CD4-positive, alpha-beta T cell treated with Interleukin-15 for 4 hours (primary cell): ENCODE data around the gene HMGB2.
A peak's percentile ranks its signal among the peaks of the same experiment; 100 is the strongest.

Source experiments
- DNase-seq: peaks from one replicate; pipeline ENCODE4 v3.0.0-alpha.2; 2020; ENCODE audit warnings: low spot score

Gene HMGB2

GRCh38 chr4:173334891-173335752 lies 964 bp upstream of the HMGB2 start:
- DNase-seq = peak; percentile 26

GRCh38 chr4:173333658-173334084 lies 487 bp downstream of the HMGB2 start:
- DNase-seq = peak; percentile 28

- DNase-seq = peak; percentile 41
Measured at GRCh38 chr4:173332963-173333657, 1.0 kb downstream of the HMGB2 start.

GRCh38 chr4:173332021-173332487 lies 2.1 kb downstream of the HMGB2 start:
- DNase-seq = peak; percentile 12

- no peak for DNase-seq
Measured at GRCh38 chr4:173330590-173330989, 3.6 kb downstream of the HMGB2 start.

- DNase-seq = no peak
Measured at GRCh38 chr4:173328236-173328901, 5.8 kb downstream of the HMGB2 start.

GRCh38 chr4:173325007-173325736 lies 9.0 kb downstream of the HMGB2 start:
- no peak for DNase-seq

- no peak for DNase-seq
Measured at GRCh38 chr4:173319696-173320095, 14.5 kb downstream of the HMGB2 start.

GRCh38 chr4:173318648-173319211 lies 15.4 kb downstream of the HMGB2 start:
- DNase-seq = peak; percentile 33

- no peak for DNase-seq
Measured at GRCh38 chr4:173318240-173318639, 15.9 kb downstream of the HMGB2 start.

GRCh38 chr4:173317004-173317403 lies 17.2 kb downstream of the HMGB2 start:
- no peak for DNase-seq

GRCh38 chr4:173316060-173316459 lies 18.1 kb downstream of the HMGB2 start:
- no peak for DNase-seq

- DNase-seq = no peak
Measured at GRCh38 chr4:173314715-173315114, 19.4 kb downstream of the HMGB2 start.

GRCh38 chr4:173311368-173311767 lies 22.8 kb downstream of the HMGB2 start:
- no peak for DNase-seq

- no peak for DNase-seq
Measured at GRCh38 chr4:173307778-173308177, 26.4 kb downstream of the HMGB2 start.

GRCh38 chr4:173301518-173302201 lies 32.5 kb downstream of the HMGB2 start:
- DNase-seq = peak; percentile 37

- DNase-seq = no peak
Measured at GRCh38 chr4:173294444-173294843, 39.7 kb downstream of the HMGB2 start.

GRCh38 chr4:173293663-173294062 lies 40.5 kb downstream of the HMGB2 start:
- DNase-seq = no peak

GRCh38 chr4:173291899-173292298 lies 42.3 kb downstream of the HMGB2 start:
- no peak for DNase-seq

GRCh38 chr4:173289353-173289727 lies 44.8 kb downstream of the HMGB2 start:
- DNase-seq = no peak
